DOHH2 (cell line): ENCODE data around the gene NCKAP1.
"Not testable (repeated sequence)": the region's sequence is repeated elsewhere in the genome, so short reads cannot be mapped to it uniquely, and the experiment has no call there.

Experiments
- H3F3A ChIP-seq: fragments of 200-600 bp; sonication (generic), shearing (Covaris generic); 2 replicates; pipeline ENCODE4 v1.6.0; 2016; ENCODE audit warnings: antibody characterized with exemption, mild to moderate bottlenecking; ENCODE audit not compliant: control insufficient read depth, insufficient read depth
- H3K27ac ChIP-seq: fragments of 200-600 bp; sonication (generic); 2 replicates; pipeline ENCODE4 v1.5.1; 2014; ENCODE audit warnings: low read depth, mild to moderate bottlenecking, low read length, moderate library complexity
- H3K27me3 ChIP-seq: fragments of 200-600 bp; sonication (generic); 2 replicates; pipeline ENCODE4 v1.6.1; 2014; ENCODE audit warnings: mild to moderate bottlenecking, low read length, mixed read lengths; ENCODE audit not compliant: control insufficient read depth
- H3K36me3 ChIP-seq: fragments of 200-600 bp; sonication (generic); 2 replicates; pipeline ENCODE4 v1.6.1; 2014; ENCODE audit warnings: mild to moderate bottlenecking, low read length, moderate library complexity, mixed read lengths; ENCODE audit not compliant: control insufficient read depth
- H3K4me1 ChIP-seq: fragments of 200-600 bp; sonication (generic); 2 replicates; pipeline ENCODE4 v1.6.1; 2014; ENCODE audit warnings: mild to moderate bottlenecking, low read length, mixed read lengths; ENCODE audit not compliant: control insufficient read depth
- H3K4me2 ChIP-seq: fragments of 200-600 bp; sonication (generic); 2 replicates; pipeline ENCODE4 v1.6.0; 2014; ENCODE audit warnings: mild to moderate bottlenecking, low read length, moderate library complexity
- H3K4me3 ChIP-seq: fragments of 200-600 bp; sonication (generic); 2 replicates; pipeline ENCODE4 v1.5.1; 2014; ENCODE audit warnings: mild to moderate bottlenecking, low read length, mixed read lengths
- H3K79me2 ChIP-seq: fragments of 200-600 bp; sonication (generic); 2 replicates; pipeline ENCODE4 v1.6.1; 2014; ENCODE audit warnings: mild to moderate bottlenecking, low read length, mixed read lengths; ENCODE audit not compliant: control insufficient read depth
- H3K9me2 ChIP-seq: fragments of 200-600 bp; sonication (generic); replicated peaks from 2 replicates; pipeline ENCODE4 v1.6.1; 2014; ENCODE audit warnings: mild to moderate bottlenecking, low read length, mixed read lengths; ENCODE audit not compliant: control insufficient read depth
- H3K9me3 ChIP-seq: fragments of 200-600 bp; sonication (generic); 2 replicates; pipeline ENCODE4 v1.6.1; 2014; ENCODE audit warnings: antibody characterized with exemption, low read length, mixed read lengths; ENCODE audit not compliant: control insufficient read depth, insufficient read depth
- H4K20me1 ChIP-seq: fragments of 200-600 bp; sonication (generic); 2 replicates; pipeline ENCODE4 v1.6.0; 2014; ENCODE audit warnings: low read depth, mild to moderate bottlenecking, antibody characterized with exemption, low read length, moderate library complexity; ENCODE audit not compliant: control insufficient read depth, insufficient read depth
- EZH2phosphoT487 ChIP-seq: fragments of 200-600 bp; sonication (generic); IDR thresholded peaks from 2 replicates; pipeline ENCODE4 v1.6.1; 2017; ENCODE audit warnings: borderline replicate concordance, mild to moderate bottlenecking, antibody characterized with exemption, low read length, moderate library complexity, mixed read lengths
- TF ChIP-seq, protein P1 (sequence below): fragments of 200-600 bp; sonication (generic); IDR thresholded peaks from one replicate; pipeline ENCODE4 v1.5.1; 2014; ENCODE audit warnings: antibody characterized with exemption, mild to moderate bottlenecking, low read depth, low read length; ENCODE audit not compliant: poor library complexity, severe bottlenecking

The NCKAP1 gene

DNA sequence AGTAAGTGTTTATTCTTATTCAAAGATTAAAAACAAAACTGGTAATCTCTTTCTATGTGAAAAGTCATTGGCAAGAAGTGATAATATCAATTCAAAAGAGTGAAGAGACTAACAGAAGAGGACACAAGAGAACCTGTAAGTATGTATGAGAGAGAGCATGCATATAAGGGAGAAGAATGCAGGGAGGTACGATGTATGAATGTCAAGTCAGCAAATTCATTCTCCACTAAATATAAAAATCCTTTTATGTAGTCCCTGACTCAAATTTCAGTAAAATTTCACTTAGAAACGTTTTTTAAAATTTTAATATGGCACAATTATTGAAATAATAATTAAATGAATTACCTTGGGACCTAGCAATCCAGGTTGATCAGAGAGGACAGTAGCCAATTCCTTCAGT lies 55.3 kb downstream of the NCKAP1 start:
- no peaks in the 10 kb centered on the region for H3K36me3 ChIP-seq
- no peaks in the 10 kb centered on the region for H3K79me2 ChIP-seq
- H3K9me2 ChIP-seq, result no peaks in the 10 kb centered on the region
- H3K27me3 ChIP-seq, result no peaks in the 10 kb centered on the region
- no peak overlapping the region for H3K27ac ChIP-seq
- no peaks in the 10 kb centered on the region for H3K9me3 ChIP-seq
- H3K4me2 ChIP-seq, result no peak overlapping the region
- TF ChIP-seq, protein P1, sequence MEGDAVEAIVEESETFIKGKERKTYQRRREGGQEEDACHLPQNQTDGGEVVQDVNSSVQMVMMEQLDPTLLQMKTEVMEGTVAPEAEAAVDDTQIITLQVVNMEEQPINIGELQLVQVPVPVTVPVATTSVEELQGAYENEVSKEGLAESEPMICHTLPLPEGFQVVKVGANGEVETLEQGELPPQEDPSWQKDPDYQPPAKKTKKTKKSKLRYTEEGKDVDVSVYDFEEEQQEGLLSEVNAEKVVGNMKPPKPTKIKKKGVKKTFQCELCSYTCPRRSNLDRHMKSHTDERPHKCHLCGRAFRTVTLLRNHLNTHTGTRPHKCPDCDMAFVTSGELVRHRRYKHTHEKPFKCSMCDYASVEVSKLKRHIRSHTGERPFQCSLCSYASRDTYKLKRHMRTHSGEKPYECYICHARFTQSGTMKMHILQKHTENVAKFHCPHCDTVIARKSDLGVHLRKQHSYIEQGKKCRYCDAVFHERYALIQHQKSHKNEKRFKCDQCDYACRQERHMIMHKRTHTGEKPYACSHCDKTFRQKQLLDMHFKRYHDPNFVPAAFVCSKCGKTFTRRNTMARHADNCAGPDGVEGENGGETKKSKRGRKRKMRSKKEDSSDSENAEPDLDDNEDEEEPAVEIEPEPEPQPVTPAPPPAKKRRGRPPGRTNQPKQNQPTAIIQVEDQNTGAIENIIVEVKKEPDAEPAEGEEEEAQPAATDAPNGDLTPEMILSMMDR, result no peak
- TF ChIP-seq EZH2phosphoT487, result no peak
- no peaks in the 10 kb centered on the region for H4K20me1 ChIP-seq
- no peaks in the 10 kb centered on the region for H3F3A ChIP-seq
- H3K4me1 ChIP-seq, result peaks cover 10% of the 10 kb centered on the region
- no peak overlapping the region for H3K4me3 ChIP-seq

DNA sequence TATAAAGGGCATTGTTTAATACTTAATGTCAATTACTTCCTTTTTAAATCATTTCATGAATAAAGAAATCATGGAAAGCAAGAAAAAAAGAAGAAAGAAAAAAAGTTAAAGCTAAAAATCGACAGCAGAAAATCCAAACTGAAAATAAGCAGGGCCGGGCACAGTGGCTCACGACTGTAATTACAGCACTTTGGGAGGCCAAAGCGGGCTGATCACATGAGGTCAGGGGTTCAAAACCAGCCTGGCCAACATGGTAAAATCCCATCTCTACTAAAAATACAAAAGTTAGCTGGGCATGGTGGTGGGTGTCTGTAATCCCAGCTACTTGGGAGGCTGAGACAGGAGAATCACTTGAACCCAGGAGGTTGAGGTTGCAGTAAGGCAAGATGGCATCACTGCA lies 56.8 kb downstream of the NCKAP1 start:
- not testable (repeated sequence) for H3K79me2 ChIP-seq, H3F3A ChIP-seq, H3K4me3 ChIP-seq, H3K9me3 ChIP-seq, H3K27ac ChIP-seq, H3K9me2 ChIP-seq, H3K4me2 ChIP-seq, H4K20me1 ChIP-seq, H3K27me3 ChIP-seq, H3K36me3 ChIP-seq
- peaks cover 21% of the 10 kb centered on the region for H3K4me1 ChIP-seq

DNA sequence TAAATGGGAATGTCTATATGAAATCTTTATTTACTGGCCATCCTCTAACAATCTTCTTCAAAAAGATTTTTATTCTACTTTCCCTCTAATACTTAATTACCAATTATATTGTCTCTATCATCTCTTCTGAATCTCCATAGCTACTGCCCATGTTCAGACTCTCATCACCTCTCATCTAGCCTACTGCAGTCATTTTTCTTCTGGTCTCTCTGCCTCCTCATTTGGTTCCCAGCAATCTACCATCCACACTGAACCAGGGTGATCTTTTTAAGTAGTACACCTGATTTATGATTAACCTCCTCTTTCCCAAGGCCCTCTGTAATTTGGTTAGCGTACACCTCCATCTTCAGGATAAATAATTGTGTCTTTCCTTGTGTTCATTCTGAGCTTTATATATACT lies 57.6 kb downstream of the NCKAP1 start:
- Histone ChIP-seq H4K20me1 (no peaks in the 10 kb centered on the region), H3K4me3 (no peak overlapping the region), H3K9me2 (no peaks in the 10 kb centered on the region), H3K27me3 (no peaks in the 10 kb centered on the region), H3K4me2 (no peak overlapping the region), H3K36me3 (no peaks in the 10 kb centered on the region), H3F3A (0 out of 2 replicates have a peak, but pooled peaks cover 2% of the 10 kb centered on the region), H3K4me1 (peaks cover 22% of the 10 kb centered on the region), H3K9me3 (no peaks in the 10 kb centered on the region), H3K79me2 (no peaks in the 10 kb centered on the region), H3K27ac (no peak overlapping the region)
- TF ChIP-seq, protein P1, result no peak
- no peak for TF ChIP-seq EZH2phosphoT487

DNA sequence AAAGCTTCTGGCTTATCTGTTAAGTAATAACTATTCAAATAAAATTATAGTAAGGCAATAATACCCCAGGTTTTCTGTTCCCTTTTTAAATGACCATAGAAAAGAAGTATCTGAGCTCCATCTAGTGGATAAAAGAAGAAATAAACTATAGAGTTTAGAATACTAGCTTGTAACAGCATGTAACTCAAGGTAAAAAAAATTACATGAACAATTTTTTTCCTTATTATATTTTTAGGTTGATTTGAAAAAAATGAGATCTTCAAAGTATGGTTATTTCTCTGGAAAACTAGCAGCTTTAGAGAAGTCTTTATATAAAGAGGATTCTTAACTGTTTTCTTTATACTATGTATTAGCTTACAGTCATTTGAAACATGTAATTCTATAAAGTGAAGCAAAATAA lies 58.1 kb downstream of the NCKAP1 start:
- Histone ChIP-seq H3K79me2 (no peaks in the 10 kb centered on the region), H3K4me2 (no peak overlapping the region; the same call in 1 of the 2 replicates), H3K9me3 (no peaks in the 10 kb centered on the region), H3K27me3 (no peaks in the 10 kb centered on the region), H3K4me3 (no peak overlapping the region), H4K20me1 (no peaks in the 10 kb centered on the region), H3K4me1 (peaks cover 27% of the 10 kb centered on the region), H3K9me2 (no peaks in the 10 kb centered on the region), H3K36me3 (no peaks in the 10 kb centered on the region), H3K27ac (no peak overlapping the region), H3F3A (0 out of 2 replicates have a peak, but pooled peaks cover 2% of the 10 kb centered on the region)
- TF ChIP-seq EZH2phosphoT487, result no peak
- TF ChIP-seq, protein P1, result peak; percentile 44
